NT2/D1 (cell line): Measurements from ENCODE around the gene MTHFD2.

ENCODE experiments used
- SUZ12 ChIP-seq: IDR thresholded peaks from 2 replicates; pipeline ENCODE4 v1.6.1; 2011; ENCODE audit not compliant: insufficient read length, insufficient read depth; ENCODE audit errors: extremely low read depth
- YY1 ChIP-seq: IDR thresholded peaks from 2 replicates; pipeline ENCODE4 v1.6.1; 2011; ENCODE audit not compliant: insufficient read length, insufficient read depth

DNA sequence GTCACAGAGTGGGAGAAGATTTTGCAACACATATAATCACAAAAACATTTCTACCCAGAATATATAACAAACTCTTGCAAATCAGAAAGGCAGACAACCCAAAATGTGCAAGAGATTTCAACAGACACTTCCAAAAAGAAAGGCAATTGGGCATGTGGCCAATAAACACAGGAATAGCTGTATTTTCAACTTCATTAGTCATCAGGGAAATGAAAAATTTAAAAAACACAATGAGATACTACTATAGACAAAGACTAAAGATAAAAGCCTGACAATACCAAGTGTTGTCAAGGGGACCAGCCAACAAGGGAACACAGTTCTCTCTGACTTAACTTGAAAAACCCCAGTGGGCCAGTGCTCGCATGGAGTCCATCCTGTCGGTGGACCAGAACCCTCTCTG lies 40.5 kb downstream of the MTHFD2 start:
- no peak for TF ChIP-seq SUZ12
- TF ChIP-seq YY1: no peak
